HepG2 (cell line): ENCODE measurements around the gene PNPLA1. TPM values are rescaled to one million over a fixed set of nuclear protein-coding genes. Genes with fewer than 3 reads are reported as not detected.

Source experiments
- ATAC-seq: fragments of 200-7000 bp; cut with Tn5 transposase; 3 replicates; pipeline ENCODE4 v1.9.1; 2020; ENCODE audit warnings: mild to moderate bottlenecking, moderate library complexity
- BruUV-seq: library from RNA; stranded (reverse); fragments of 400-500 nt; replicated peaks from 2 replicates; lab custom pipeline; 2021; lab: Mats Ljungman, UMichigan
- CTCF ChIA-PET: fragments of 300-600 bp; formaldehyde crosslinking; extraction: SDS; loops from one replicate; lab custom pipeline; 2021; ENCODE audit warnings: low total read pairs, inconsistent platforms, low intra/inter-chr PET ratio; lab: Yijun Ruan, JAX
- POLR2A ChIA-PET: fragments of 350-600 bp; sonication (Branson Sonifier 250); formaldehyde crosslinking; loops from one replicate; lab custom pipeline; 2020; ENCODE audit warnings: antibody characterized with exemption, inconsistent platforms; lab: Yijun Ruan, JAX
- DNase-seq: peaks from one replicate; pipeline ENCODE4 v3.0.0-alpha.2; 2015; ENCODE audit warnings: low spot score
- FAIRE-seq: peaks from 3 replicates; lab custom pipeline; 2011; peaks lifted over from hg19 to GRCh38; lab: Jason Lieb, UNC
- H2AFZ ChIP-seq: one replicate; pipeline ENCODE4 v1.6.1; 2011; ENCODE audit warnings: low read length, inconsistent platforms
- H3K27ac ChIP-seq: fragments of 300-600 bp; 3 replicates; pipeline ENCODE4 v1.8.0; 2011; ENCODE audit warnings: mixed run types, mild to moderate bottlenecking, mixed read lengths, low read length, inconsistent platforms; ENCODE audit not compliant: insufficient read depth; ENCODE audit errors: extremely low read length
- H3K27me3 ChIP-seq, 2 experiments: fragments of 200-600 bp in 1 of 2; 2 replicates in 1 of 2; 3 replicates in 1 of 2; pipeline versions ENCODE4 v1.6.0 to v1.8.0; 2011; ENCODE audit warnings: low read length in 2 of 2, mild to moderate bottlenecking in 2 of 2, moderate library complexity in 2 of 2, inconsistent platforms in 1 of 2; ENCODE audit not compliant: insufficient read depth in 2 of 2, control insufficient read depth in 1 of 2
- H3K36me3 ChIP-seq, 2 experiments: fragments of 200-600 bp in 1 of 2; replicated peaks in 1 of 2; 2 replicates in 1 of 2; 3 replicates in 1 of 2; pipeline versions ENCODE4 v1.5.1 to v1.8.0; 2011; ENCODE audit warnings: low read length in 2 of 2, inconsistent platforms in 1 of 2; ENCODE audit not compliant: insufficient read depth in 2 of 2, control insufficient read depth in 1 of 2
- H3K4me1 ChIP-seq: 2 replicates; pipeline ENCODE4 v1.5.1; 2012; ENCODE audit warnings: low read length, inconsistent platforms; ENCODE audit not compliant: insufficient read depth
- H3K4me2 ChIP-seq: 2 replicates; pipeline ENCODE4 v1.6.0; 2011; ENCODE audit warnings: low read depth, low read length, inconsistent platforms
- H3K4me3 ChIP-seq, 3 experiments: fragments of 200-600 bp in 1 of 3; sonication (generic), shearing (Covaris generic) in 1 of 3; replicated peaks in 1 of 3; 2 replicates each; pipeline ENCODE4 v1.5.1; 2011 to 2016; ENCODE audit warnings: low read length in 3 of 3, inconsistent platforms in 2 of 3, low read depth in 2 of 3, mild to moderate bottlenecking in 2 of 3, control low read depth in 1 of 3, mixed read lengths in 1 of 3; ENCODE audit not compliant: insufficient read depth in 1 of 3
- H3K79me2 ChIP-seq: one replicate; pipeline ENCODE4 v1.6.1; 2011; ENCODE audit warnings: low read length, inconsistent platforms; ENCODE audit not compliant: insufficient read depth
- H3K9ac ChIP-seq: 2 replicates; pipeline ENCODE4 v1.6.0; 2011; ENCODE audit warnings: mild to moderate bottlenecking, low read depth, low read length, inconsistent platforms; ENCODE audit not compliant: insufficient read depth
- H3K9me3 ChIP-seq: 2 replicates; pipeline ENCODE4 v1.5.1; 2012; ENCODE audit warnings: mild to moderate bottlenecking, low read length
- H4K20me1 ChIP-seq: 2 replicates; pipeline ENCODE4 v1.6.0; 2011; ENCODE audit warnings: inconsistent platforms, mild to moderate bottlenecking, low read length, moderate library complexity; ENCODE audit not compliant: insufficient read depth
- ATF7-NPFF ChIP-seq: sonication (generic); formaldehyde crosslinking; IDR thresholded peaks from 2 replicates; pipeline ENCODE4 v1.8.1; 2023; ENCODE audit warnings: mild to moderate bottlenecking, low read depth, missing genetic modification reagents, moderate library complexity
- BRCA1 ChIP-seq: sonication (generic); formaldehyde crosslinking; IDR thresholded peaks from 2 replicates; pipeline ENCODE4 v1.4.0; 2020; ENCODE audit warnings: missing genetic modification reagents
- TSC22D2 ChIP-seq: sonication (generic); formaldehyde crosslinking; IDR thresholded peaks from 2 replicates; pipeline ENCODE4 v1.5.1; 2020; ENCODE audit warnings: missing genetic modification reagents, mild to moderate bottlenecking, borderline replicate concordance
- ZFP1 ChIP-seq: IDR thresholded peaks from 2 replicates; pipeline ENCODE4 v1.6.1; 2016
- ZFYVE20 ChIP-seq: sonication (generic); formaldehyde crosslinking; IDR thresholded peaks from 2 replicates; pipeline ENCODE4 v1.8.0; 2023; ENCODE audit warnings: low read depth, mild to moderate bottlenecking, moderate library complexity, missing genetic modification reagents, borderline replicate concordance
- ZNF143 ChIP-seq: sonication (generic); formaldehyde crosslinking; IDR thresholded peaks from 2 replicates; pipeline ENCODE4 v1.4.0; 2020; ENCODE audit warnings: missing genetic modification reagents
- ZNF224 ChIP-seq: sonication (generic); formaldehyde crosslinking; IDR thresholded peaks from 2 replicates; pipeline ENCODE4 v1.5.0; 2020; ENCODE audit warnings: mild to moderate bottlenecking, missing genetic modification reagents
- ZNF800 ChIP-seq: sonication (generic); formaldehyde crosslinking; IDR thresholded peaks from 2 replicates; pipeline ENCODE4 v1.4.0; 2020; ENCODE audit warnings: missing genetic modification reagents
- WGBS: methylation state at CpG from one replicate; pipeline ENCODE4 v1.1.6; 2017; ENCODE audit warnings: low lambda C conversion rate; 5-methylcytosine and 5-hydroxymethylcytosine counted together
- in situ Hi-C: cut with HindIII; loops from 2 replicates; pipeline ENCODE4 v1.10.0; 2017; ENCODE audit warnings: low pct_unique_long_range_greater_than_20kb; ENCODE audit not compliant: extremely low pct_ligation_motif_present
- intact Hi-C: fragments of 100-400 bp; cut with micrococcal nuclease; formaldehyde crosslinking; loops from one replicate; pipeline ENCODE4 v1.10.0; 2022; ENCODE audit not compliant: unreplicated experiment
- polyA plus RNA-seq, 8 experiments: library from polyadenylated mRNA; depleted of rRNA in 3 of 8; stranded (reverse) in 7 of 8; unstranded in 1 of 8; fragments of >200 nt; fragmentation: Illumina TruSeq in 4 of 8; extraction: Trizol in 4 of 8; gene quantifications; 2 replicates each; pipeline versions ENCODE4 v1.2.1 to v1.2.3, GENCODE V29; 2011 to 2016; ENCODE audit warnings: low read depth in 4 of 8, missing spikeins in 1 of 8, mixed read lengths in 1 of 8; ENCODE audit not compliant: insufficient read depth in 1 of 8
- total RNA-seq, 5 experiments: library from RNA; depleted of rRNA; stranded (reverse); fragments of >200 nt; fragmentation: Illumina TruSeq; extraction: Trizol; gene quantifications; 2 replicates each; pipeline ENCODE4 v1.2.3, GENCODE V29; 2016; ENCODE audit warnings: low read depth in 1 of 5
- TF ChIP-seq, protein P1 (sequence below): IDR thresholded peaks from 2 replicates; pipeline ENCODE4 v1.6.1; 2016; ENCODE audit warnings: mild to moderate bottlenecking, missing biosample characterization, missing genetic modification reagents

The PNPLA1 gene
- total and polyA plus RNA-seq, 2 of the 13 experiments (the other 11 are each of a cell fraction or from before 2014, with no cell fraction given): not detected

DNA sequence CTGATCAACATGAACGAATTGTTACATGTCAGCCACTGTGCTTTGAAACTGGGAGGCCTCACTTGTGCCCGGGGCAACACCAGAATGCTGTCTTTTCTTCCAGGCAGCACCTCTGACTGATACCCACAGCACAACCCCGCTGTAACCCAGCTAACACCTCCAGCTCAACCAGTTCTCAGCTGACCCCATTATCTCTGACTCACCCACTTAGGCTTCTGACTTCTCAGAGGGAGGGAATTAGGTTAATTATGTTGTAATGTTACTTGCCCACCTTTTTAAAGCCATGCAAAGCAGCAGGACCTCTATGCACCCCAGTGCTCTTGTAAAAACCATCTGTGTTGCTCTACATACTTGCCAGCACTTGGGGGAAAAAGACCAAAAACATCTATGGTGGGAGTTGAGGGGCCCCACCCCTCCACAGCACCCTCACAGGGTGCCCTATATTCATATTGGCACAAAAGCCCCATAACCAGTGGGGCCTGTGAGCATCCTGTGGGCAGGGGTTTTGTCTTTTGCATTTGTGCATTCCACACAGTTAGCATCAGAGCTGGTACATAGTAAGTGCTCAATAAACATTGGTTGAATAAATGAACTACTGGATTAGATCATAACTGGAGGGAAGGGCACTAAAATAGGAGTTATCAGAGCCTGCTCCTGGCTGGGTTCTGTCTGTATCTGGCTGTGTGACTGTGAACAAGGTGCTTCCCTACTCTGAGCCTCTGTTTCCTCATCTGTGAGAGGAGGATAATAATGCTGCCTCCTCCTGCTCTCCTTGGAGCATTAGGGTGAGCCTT is 44.6 kb downstream of the PNPLA1 start:
- Histone ChIP-seq H3K79me2 (no peaks in the 10 kb centered on the region), H3K27me3 (peaks cover 4 to 39% of the 10 kb centered on the region in 2 experiments; a peak in 3 of 5 replicates), H3K27ac (no peak overlapping the region), H3K4me3 (no peak overlapping the region), H3K9me3 (no peaks in the 10 kb centered on the region)
- ChIA-PET CTCF (no interaction called here), POLR2A (no interaction called here)
- in situ Hi-C loops (no loop called here), intact Hi-C loops (no loop called here)
- no TSS peak for BruUV-seq
- FAIRE-seq (no peak), ATAC-seq (no peak), DNase-seq (no peak)
- TF ChIP-seq ZNF800 (CRISPR knock-in tag) (no peak), TSC22D2 (CRISPR knock-in tag) (no peak)
- TF ChIP-seq, all 625 proteins: peak for 0
- peaks cover 14% of the 10 kb centered on the region for H3K4me1 ChIP-seq
- no peak overlapping the region for H3K4me2 ChIP-seq
- 1% methylated on average over 3 of the region's 3 CpGs for WGBS
- no peak overlapping the region for H3K9ac ChIP-seq
- no peaks in the 10 kb centered on the region for H4K20me1 ChIP-seq
- no peak overlapping the region for H2AFZ ChIP-seq
- no peaks in the 10 kb centered on the region for H3K36me3 ChIP-seq

- Histone ChIP-seq H2AFZ (no peak overlapping the region), H3K79me2 (no peaks in the 10 kb centered on the region), H4K20me1 (no peaks in the 10 kb centered on the region), H3K9me3 (no peaks in the 10 kb centered on the region), H3K4me2 (no peak overlapping the region), H3K4me3 (no peak overlapping the region), H3K27ac (no peak overlapping the region), H3K36me3 (no peaks in the 10 kb centered on the region), H3K9ac (no peak overlapping the region), H3K27me3 (peaks cover 4 to 26% of the 10 kb centered on the region in 2 experiments; a peak in 4 of 5 replicates), H3K4me1 (peaks cover 25% of the 10 kb centered on the region)
- in situ Hi-C loops: no loop called here
- ATAC-seq (no peak), FAIRE-seq (no peak), DNase-seq (no peak)
- 43% methylated on average over 5 of the region's 5 CpGs for WGBS
- intact Hi-C loops: no loop called here
- no TSS peak for BruUV-seq
- ChIA-PET CTCF (no interaction called here), POLR2A (no interaction called here)
- TF ChIP-seq, protein P1, sequence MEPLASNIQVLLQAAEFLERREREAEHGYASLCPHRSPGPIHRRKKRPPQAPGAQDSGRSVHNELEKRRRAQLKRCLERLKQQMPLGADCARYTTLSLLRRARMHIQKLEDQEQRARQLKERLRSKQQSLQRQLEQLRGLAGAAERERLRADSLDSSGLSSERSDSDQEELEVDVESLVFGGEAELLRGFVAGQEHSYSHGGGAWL (CRISPR knock-in tag): no peak
- TF ChIP-seq ZFYVE20 (CRISPR knock-in tag) (no peak), ZFP1 (CRISPR knock-in tag) (no peak), ATF7-NPFF (CRISPR knock-in tag) (no peak), ZNF143 (no peak), ZNF224 (CRISPR knock-in tag) (no peak), BRCA1 (no peak)
Measured at GRCh38 chr6:36315921-36316320, 46.1 kb downstream of the PNPLA1 start.
